ENCODE data around the gene FGF5. TPM values are rescaled to one million over a fixed set of nuclear protein-coding genes. Genes with fewer than 3 reads are reported as not detected.

FGF5 gene
- total RNA-seq, 3 donors from 2014 or later (not counting 1 experiment from before 2014, with no cell fraction given), result 0.09 TPM; not detected in 1

- H3K27me3 Mint-ChIP-seq (ENCODE audit: low read depth in 2 of 2), result peaks cover 6 to 22% of the 10 kb centered on the region in 2 donors
- no peaks in the 10 kb centered on the region for H3K9me3 ChIP-seq (ENCODE audit: control insufficient read depth, insufficient read depth, low read length)
- ATAC-seq, result no peak
- no peak overlapping the region for H3K27ac ChIP-seq (ENCODE audit: low read length)
- H3K27ac Mint-ChIP-seq, result no peak overlapping the region
- H3K36me3 Mint-ChIP-seq, result no peaks in the 10 kb centered on the region
- H3K4me3 Mint-ChIP-seq, result no peak overlapping the region
- no peak for DNase-seq
- H3K4me1 Mint-ChIP-seq, result no peaks in the 10 kb centered on the region
- H3K4me3 ChIP-seq (ENCODE audit: low read length), result no peak overlapping the region
- H3K36me3 ChIP-seq (ENCODE audit: control insufficient read depth, insufficient read depth, low read length), result no peaks in the 10 kb centered on the region
- no peaks in the 10 kb centered on the region for H3K9me3 Mint-ChIP-seq
- no peaks in the 10 kb centered on the region for H3K4me1 ChIP-seq (ENCODE audit: control insufficient read depth, insufficient read depth, low read length)
- intact Hi-C loops (cut with micrococcal nuclease), result no loop called here
- peaks cover 5% of the 10 kb centered on the region for H3K27me3 ChIP-seq (ENCODE audit: control insufficient read depth, insufficient read depth, low read length)
- TF ChIP-seq CTCF (IDR thresholded peaks at IDR 0.05), result no peak
Measured at GRCh38 chr4:80221161-80221560, 45.3 kb upstream of the FGF5 start.

GRCh38 chr4:80225595-80225994 is 40.9 kb upstream of the FGF5 start:
- H3K9me3 ChIP-seq (ENCODE audit: control insufficient read depth, insufficient read depth, low read length), result no peaks in the 10 kb centered on the region
- H3K4me3 ChIP-seq (ENCODE audit: low read length), result no peak overlapping the region
- no peak for DNase-seq
- H3K4me1 ChIP-seq (ENCODE audit: control insufficient read depth, insufficient read depth, low read length), result no peaks in the 10 kb centered on the region
- intact Hi-C loops (cut with micrococcal nuclease), result no loop called here
- no peaks in the 10 kb centered on the region for H3K36me3 Mint-ChIP-seq
- no peak for ATAC-seq
- H3K9me3 Mint-ChIP-seq, result no peaks in the 10 kb centered on the region
- 44% methylated on average over 2 of the region's 2 CpGs for WGBS (ENCODE audit: insufficient coverage)
- peaks cover 3% of the 10 kb centered on the region for H3K27me3 ChIP-seq (ENCODE audit: control insufficient read depth, insufficient read depth, low read length)
- no peak overlapping the region for H3K4me3 Mint-ChIP-seq
- no peaks in the 10 kb centered on the region for H3K36me3 ChIP-seq (ENCODE audit: control insufficient read depth, insufficient read depth, low read length)
- peaks cover 5 to 14% of the 10 kb centered on the region in 2 donors for H3K27me3 Mint-ChIP-seq (ENCODE audit: low read depth in 2 of 2)
- TF ChIP-seq CTCF (IDR thresholded peaks at IDR 0.05), result no peak
- no peak overlapping the region for H3K27ac ChIP-seq (ENCODE audit: low read length)
- H3K27ac Mint-ChIP-seq, result no peak overlapping the region
- no peaks in the 10 kb centered on the region for H3K4me1 Mint-ChIP-seq

- Histone ChIP-seq H3K36me3 (ENCODE audit: control insufficient read depth, insufficient read depth, low read length) (no peaks in the 10 kb centered on the region), H3K9me3 (ENCODE audit: control insufficient read depth, insufficient read depth, low read length) (no peaks in the 10 kb centered on the region), H3K4me1 (ENCODE audit: control insufficient read depth, insufficient read depth, low read length) (no peaks in the 10 kb centered on the region), H3K27me3 (ENCODE audit: control insufficient read depth, insufficient read depth, low read length) (peaks cover 3% of the 10 kb centered on the region), H3K4me3 (ENCODE audit: low read length) (no peak overlapping the region), H3K27ac (ENCODE audit: low read length) (no peak overlapping the region)
- 98% methylated on average over 2 of the region's 2 CpGs for WGBS (ENCODE audit: insufficient coverage)
- Mint-ChIP-seq H3K27ac (no peak overlapping the region), H3K9me3 (no peaks in the 10 kb centered on the region), H3K4me3 (no peak overlapping the region), H3K36me3 (no peaks in the 10 kb centered on the region), H3K27me3 (ENCODE audit: low read depth in 2 of 2) (peaks cover 5 to 12% of the 10 kb centered on the region in 2 donors), H3K4me1 (no peaks in the 10 kb centered on the region)
- no peak for ATAC-seq
- no peak for TF ChIP-seq CTCF (IDR thresholded peaks at IDR 0.05)
- DNase-seq, result no peak
- intact Hi-C loops (cut with micrococcal nuclease), result no loop called here
Measured at GRCh38 chr4:80226094-80226493, 40.4 kb upstream of the FGF5 start.

DNA sequence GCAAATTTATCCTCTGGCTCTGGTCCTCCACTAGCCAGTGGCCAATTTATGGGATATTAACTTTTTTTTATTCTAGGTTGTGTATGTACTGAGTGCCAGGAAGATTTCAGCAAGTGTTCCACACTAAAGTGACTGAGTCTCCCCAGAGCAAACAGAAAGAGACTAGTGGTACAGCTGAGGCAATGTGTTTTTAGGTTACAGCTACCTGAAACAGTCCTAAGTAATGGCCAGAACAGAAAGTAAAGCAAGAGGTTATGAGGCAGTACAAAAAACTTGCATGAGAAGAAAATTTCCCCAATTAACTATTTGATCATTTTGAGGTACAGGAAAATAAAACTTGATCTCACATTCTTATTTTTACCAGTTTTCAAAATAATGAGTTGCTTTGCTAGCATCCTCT is 38.0 kb upstream of the FGF5 start:
- Mint-ChIP-seq H3K4me3 (no peak overlapping the region), H3K27ac (no peak overlapping the region), H3K36me3 (no peaks in the 10 kb centered on the region), H3K4me1 (no peaks in the 10 kb centered on the region), H3K9me3 (no peaks in the 10 kb centered on the region), H3K27me3 (ENCODE audit: low read depth in 2 of 2) (peaks cover 9 to 12% of the 10 kb centered on the region in 2 donors)
- no peaks in the 10 kb centered on the region for H3K36me3 ChIP-seq (ENCODE audit: control insufficient read depth, insufficient read depth, low read length)
- H3K27me3 ChIP-seq (ENCODE audit: control insufficient read depth, insufficient read depth, low read length), result peaks cover 5% of the 10 kb centered on the region
- H3K27ac ChIP-seq (ENCODE audit: low read length), result no peak overlapping the region
- H3K4me3 ChIP-seq (ENCODE audit: low read length), result no peak overlapping the region
- ATAC-seq, result no peak
- H3K4me1 ChIP-seq (ENCODE audit: control insufficient read depth, insufficient read depth, low read length), result no peaks in the 10 kb centered on the region
- no peaks in the 10 kb centered on the region for H3K9me3 ChIP-seq (ENCODE audit: control insufficient read depth, insufficient read depth, low read length)
- DNase-seq, result no peak
- TF ChIP-seq CTCF (IDR thresholded peaks at IDR 0.05), result no peak
- intact Hi-C loops (cut with micrococcal nuclease), result no loop called here
